Measurements from ENCODE around the gene MTX1. TPM values are rescaled to one million over a fixed set of nuclear protein-coding genes. Genes with fewer than 3 reads are reported as not detected.

The MTX1 gene
- total and polyA plus RNA-seq, 4 donors = 25.6 to 72.1 (median 58.3) TPM

- no peak for DNase-seq
- WGBS, 2 donors = 96 to 98% methylated on average over 3 of the region's 3 CpGs
Observed at GRCh38 chr1:155198547-155198906, 10.0 kb upstream of the MTX1 start.

GRCh38 chr1:155199792-155200191, 8.7 kb upstream of the MTX1 start:
- WGBS, 2 donors = 88 to 93% methylated on average over 4 of the region's 4 CpGs
- H3K27ac ChIP-seq (ENCODE audit: low read depth in 1 of 2, low read length in 1 of 2) = no peak overlapping the region
- H3K9ac ChIP-seq (ENCODE audit: insufficient read depth in 1 of 2, low read length in 2 of 2) = no peak overlapping the region
- TF ChIP-seq CTCF (IDR thresholded peaks at IDR 0.05; ENCODE audit: control extremely low read depth, extremely low read depth) = no peak
- H3K27me3 ChIP-seq (ENCODE audit: control insufficient read depth in 3 of 3, insufficient read depth in 3 of 3, low read length in 2 of 3) = no peaks in the 10 kb centered on the region
- no peaks in the 10 kb centered on the region for H3K9me3 ChIP-seq (ENCODE audit: control insufficient read depth in 4 of 4, insufficient read depth in 3 of 4, low read length in 3 of 4)
- peaks cover 0 to 12% (median 0%) of the 10 kb centered on the region in 5 donors for H3K4me1 ChIP-seq (ENCODE audit: control insufficient read depth in 5 of 5, insufficient read depth in 5 of 5, low read length in 5 of 5)
- no peak overlapping the region for H3K4me3 ChIP-seq
- ATAC-seq (ENCODE audit: insufficient read depth, low FRiP score) (no peak), DNase-seq (no peak)
- peaks cover 0 to 23% (median 3%) of the 10 kb centered on the region in 4 donors for H3K36me3 ChIP-seq (ENCODE audit: control insufficient read depth in 4 of 4, insufficient read depth in 4 of 4, low read length in 4 of 4)

More at GRCh38 chr1:155198547-155198906, 10.0 kb upstream of the MTX1 start:
- Histone ChIP-seq H3K27me3 (ENCODE audit: control insufficient read depth in 3 of 3, insufficient read depth in 3 of 3, low read length in 2 of 3) (no peaks in the 10 kb centered on the region), H3K36me3 (ENCODE audit: control insufficient read depth in 4 of 4, insufficient read depth in 4 of 4, low read length in 4 of 4) (peaks cover 0 to 23% (median 3%) of the 10 kb centered on the region in 4 donors), H3K27ac (ENCODE audit: low read depth in 1 of 2, low read length in 1 of 2) (no peak overlapping the region), H3K9me3 (ENCODE audit: control insufficient read depth in 4 of 4, insufficient read depth in 3 of 4, low read length in 3 of 4) (no peaks in the 10 kb centered on the region), H3K4me3 (no peak overlapping the region), H3K9ac (ENCODE audit: insufficient read depth in 1 of 2, low read length in 2 of 2) (no peak overlapping the region), H3K4me1 (ENCODE audit: control insufficient read depth in 5 of 5, insufficient read depth in 5 of 5, low read length in 5 of 5) (peaks cover 0 to 22% (median 5%) of the 10 kb centered on the region in 5 donors)
- TF ChIP-seq CTCF (IDR thresholded peaks at IDR 0.05; ENCODE audit: control extremely low read depth, extremely low read depth) = no peak
- no peak for ATAC-seq (ENCODE audit: insufficient read depth, low FRiP score)

- ATAC-seq (ENCODE audit: insufficient read depth, low FRiP score) (no peak), DNase-seq (no peak)
- H3K27ac ChIP-seq (ENCODE audit: low read depth in 1 of 2, low read length in 1 of 2) = no peak overlapping the region
- H3K36me3 ChIP-seq (ENCODE audit: control insufficient read depth in 4 of 4, insufficient read depth in 4 of 4, low read length in 4 of 4) = peaks cover 0 to 27% (median 3%) of the 10 kb centered on the region in 4 donors
- peaks cover 0 to 4% (median 0%) of the 10 kb centered on the region in 5 donors for H3K4me1 ChIP-seq (ENCODE audit: control insufficient read depth in 5 of 5, insufficient read depth in 5 of 5, low read length in 5 of 5)
- no peak overlapping the region for H3K9ac ChIP-seq (ENCODE audit: insufficient read depth in 1 of 2, low read length in 2 of 2)
- H3K27me3 ChIP-seq (ENCODE audit: control insufficient read depth in 3 of 3, insufficient read depth in 3 of 3, low read length in 2 of 3) = no peaks in the 10 kb centered on the region
- H3K4me3 ChIP-seq = no peak overlapping the region
- no peak for TF ChIP-seq CTCF (IDR thresholded peaks at IDR 0.05; ENCODE audit: control extremely low read depth, extremely low read depth)
- WGBS, 2 donors = 95 to 98% methylated on average over 5 of the region's 5 CpGs
- H3K9me3 ChIP-seq (ENCODE audit: control insufficient read depth in 4 of 4, insufficient read depth in 3 of 4, low read length in 3 of 4) = no peaks in the 10 kb centered on the region
Observed at GRCh38 chr1:155200920-155201319, 7.6 kb upstream of the MTX1 start.

GRCh38 chr1:155202198-155202597, 6.3 kb upstream of the MTX1 start:
- TF ChIP-seq CTCF (IDR thresholded peaks at IDR 0.05; ENCODE audit: control extremely low read depth, extremely low read depth) = no peak
- DNase-seq = no peak
- Histone ChIP-seq H3K27me3 (ENCODE audit: control insufficient read depth in 3 of 3, insufficient read depth in 3 of 3, low read length in 2 of 3) (no peaks in the 10 kb centered on the region), H3K36me3 (ENCODE audit: control insufficient read depth in 4 of 4, insufficient read depth in 4 of 4, low read length in 4 of 4) (peaks cover 0 to 25% (median 3%) of the 10 kb centered on the region in 4 donors), H3K27ac (ENCODE audit: low read depth in 1 of 2, low read length in 1 of 2) (no peak overlapping the region), H3K9ac (ENCODE audit: insufficient read depth in 1 of 2, low read length in 2 of 2) (no peak overlapping the region), H3K4me3 (no peak overlapping the region), H3K4me1 (ENCODE audit: control insufficient read depth in 5 of 5, insufficient read depth in 5 of 5, low read length in 5 of 5) (peaks cover 0 to 7% (median 2%) of the 10 kb centered on the region in 5 donors), H3K9me3 (ENCODE audit: control insufficient read depth in 4 of 4, insufficient read depth in 3 of 4, low read length in 3 of 4) (no peaks in the 10 kb centered on the region)
- WGBS, 2 donors = 90 to 91% methylated on average over 7 of the region's 7 CpGs
- no peak for ATAC-seq (ENCODE audit: insufficient read depth, low FRiP score)
